Posterior cingulate gyrus (tissue), 11 donors: ENCODE measurements around the gene HOXD4.

Source experiments
- DNase-seq, 10 donors: peaks; one replicate each; pipeline versions ENCODE4 v3.0.0 to v3.0.0-alpha.2; 2020 to 2021; ENCODE audit warnings: mixed read lengths in 3 of 10
- intact Hi-C: fragments of 100-400 bp; cut with DNase I; formaldehyde crosslinking; loops from one replicate; pipeline ENCODE4 v1.15.1; 2023

HOXD4 gene

GRCh38 chr2:176137906-176138305, 13.4 kb upstream of the HOXD4 start:
- DNase-seq = no peak
- intact Hi-C loops = no loop called here

- intact Hi-C loops = no loop called here
- no peak for DNase-seq
Measured at GRCh38 chr2:176138526-176138922, 12.8 kb upstream of the HOXD4 start.

- no peak for DNase-seq
- intact Hi-C loops = no loop called here
Measured at GRCh38 chr2:176138923-176139660, 12.3 kb upstream of the HOXD4 start.

GRCh38 chr2:176139661-176140512, 11.5 kb upstream of the HOXD4 start:
- DNase-seq = no peak
- intact Hi-C loops = loop anchor here (1.0 to 5.0 kb wide), 4 partner anchors 315 to 677 kb away; no protein-coding TSS in a partner anchor

- intact Hi-C loops = loop anchor here (1.0 to 5.0 kb wide), 4 partner anchors 315 to 677 kb away; no protein-coding TSS in a partner anchor
- peak in 8 of 10 donors; percentile 31 to 95 (median 68) for DNase-seq
Measured at GRCh38 chr2:176140513-176141317, 10.6 kb upstream of the HOXD4 start.

GRCh38 chr2:176142281-176142680, 9.1 kb upstream of the HOXD4 start:
- no peak for DNase-seq
- intact Hi-C loops = loop anchor here (5.0 kb wide), 2 partner anchors 495 to 675 kb away; no protein-coding TSS in a partner anchor

- DNase-seq = no peak
- intact Hi-C loops = no loop called here
Measured at GRCh38 chr2:176145085-176145969, 6.0 kb upstream of the HOXD4 start.

GRCh38 chr2:176146101-176146500, 5.2 kb upstream of the HOXD4 start:
- no peak for DNase-seq
- intact Hi-C loops = no loop called here

GRCh38 chr2:176146645-176147044, 4.7 kb upstream of the HOXD4 start:
- DNase-seq = no peak

GRCh38 chr2:176147210-176147799, 4.0 kb upstream of the HOXD4 start:
- DNase-seq = no peak
- intact Hi-C loops = no loop called here

More at GRCh38 chr2:176146645-176147044, 4.7 kb upstream of the HOXD4 start:
- intact Hi-C loops = no loop called here

- intact Hi-C loops = no loop called here
- no peak for DNase-seq
Measured at GRCh38 chr2:176147800-176148496, 3.4 kb upstream of the HOXD4 start.

GRCh38 chr2:176148751-176149421, 2.5 kb upstream of the HOXD4 start:
- intact Hi-C loops = no loop called here
- no peak for DNase-seq

GRCh38 chr2:176149481-176149938, 1.8 kb upstream of the HOXD4 start:
- DNase-seq = no peak
- intact Hi-C loops = no loop called here

- intact Hi-C loops = no loop called here
- no peak for DNase-seq
Measured at GRCh38 chr2:176149939-176150583, 1.3 kb upstream of the HOXD4 start.

- intact Hi-C loops = no loop called here
- DNase-seq = no peak
Measured at GRCh38 chr2:176150584-176151441, 537 bp upstream of the HOXD4 start.

- intact Hi-C loops = no loop called here
Measured at GRCh38 chr2:176152350-176153181, 1.2 kb downstream of the HOXD4 start.

More at GRCh38 chr2:176152350-176153181, 1.2 kb downstream of the HOXD4 start:
- DNase-seq = peak in 1 of 10 donors; percentile 59
